Measurements from ENCODE around the gene ZNF266.

ZNF266 gene

DNA sequence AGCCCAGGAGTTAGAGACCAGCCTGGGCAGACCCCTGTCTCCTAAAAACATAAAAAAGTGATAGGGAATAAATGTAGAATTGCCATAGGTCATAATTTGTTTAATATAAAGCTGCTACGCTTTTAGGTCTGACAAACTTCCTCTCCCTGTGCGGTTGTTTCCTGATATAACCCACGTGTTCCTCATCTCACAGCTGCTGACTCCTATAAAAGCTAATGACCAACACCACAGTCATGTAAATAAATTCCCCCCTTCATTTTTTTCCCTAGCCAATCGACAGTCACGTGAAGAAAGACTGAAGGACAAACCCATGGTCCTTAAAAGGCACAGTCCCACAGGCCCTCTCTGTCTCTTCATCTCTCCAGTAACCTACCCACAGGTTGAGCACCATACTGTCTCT is 27.5 kb downstream of the ZNF266 start:
- TF ChIP-seq ARNTL (CRISPR knock-in tag; IDR thresholded peaks at IDR 0.05; ENCODE audit: borderline replicate concordance, low read depth) = no peak
- TF ChIP-seq, protein P1, sequence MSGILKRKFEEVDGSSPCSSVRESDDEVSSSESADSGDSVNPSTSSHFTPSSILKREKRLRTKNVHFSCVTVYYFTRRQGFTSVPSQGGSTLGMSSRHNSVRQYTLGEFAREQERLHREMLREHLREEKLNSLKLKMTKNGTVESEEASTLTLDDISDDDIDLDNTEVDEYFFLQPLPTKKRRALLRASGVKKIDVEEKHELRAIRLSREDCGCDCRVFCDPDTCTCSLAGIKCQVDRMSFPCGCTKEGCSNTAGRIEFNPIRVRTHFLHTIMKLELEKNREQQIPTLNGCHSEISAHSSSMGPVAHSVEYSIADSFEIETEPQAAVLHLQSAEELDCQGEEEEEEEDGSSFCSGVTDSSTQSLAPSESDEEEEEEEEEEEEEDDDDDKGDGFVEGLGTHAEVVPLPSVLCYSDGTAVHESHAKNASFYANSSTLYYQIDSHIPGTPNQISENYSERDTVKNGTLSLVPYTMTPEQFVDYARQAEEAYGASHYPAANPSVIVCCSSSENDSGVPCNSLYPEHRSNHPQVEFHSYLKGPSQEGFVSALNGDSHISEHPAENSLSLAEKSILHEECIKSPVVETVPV (CRISPR knock-in tag; IDR thresholded peaks at IDR 0.05) = no peak
- no peak for TF ChIP-seq ZNF70 (CRISPR knock-in tag; IDR thresholded peaks at IDR 0.05)
- TF ChIP-seq ZC3H10 (CRISPR knock-in tag; IDR thresholded peaks at IDR 0.05) = no peak
- no peak for TF ChIP-seq ESRRG (CRISPR knock-in tag; IDR thresholded peaks at IDR 0.05)
- TF ChIP-seq ISL1 (CRISPR knock-in tag; IDR thresholded peaks at IDR 0.05) = no peak
- TF ChIP-seq RARB (CRISPR knock-in tag; IDR thresholded peaks at IDR 0.05) = no peak
- TF ChIP-seq GLIS3 (CRISPR knock-in tag; IDR thresholded peaks at IDR 0.05) = no peak
- TF ChIP-seq SNAI2 (CRISPR knock-in tag; IDR thresholded peaks at IDR 0.05) = no peak
- TF ChIP-seq, protein P2, sequence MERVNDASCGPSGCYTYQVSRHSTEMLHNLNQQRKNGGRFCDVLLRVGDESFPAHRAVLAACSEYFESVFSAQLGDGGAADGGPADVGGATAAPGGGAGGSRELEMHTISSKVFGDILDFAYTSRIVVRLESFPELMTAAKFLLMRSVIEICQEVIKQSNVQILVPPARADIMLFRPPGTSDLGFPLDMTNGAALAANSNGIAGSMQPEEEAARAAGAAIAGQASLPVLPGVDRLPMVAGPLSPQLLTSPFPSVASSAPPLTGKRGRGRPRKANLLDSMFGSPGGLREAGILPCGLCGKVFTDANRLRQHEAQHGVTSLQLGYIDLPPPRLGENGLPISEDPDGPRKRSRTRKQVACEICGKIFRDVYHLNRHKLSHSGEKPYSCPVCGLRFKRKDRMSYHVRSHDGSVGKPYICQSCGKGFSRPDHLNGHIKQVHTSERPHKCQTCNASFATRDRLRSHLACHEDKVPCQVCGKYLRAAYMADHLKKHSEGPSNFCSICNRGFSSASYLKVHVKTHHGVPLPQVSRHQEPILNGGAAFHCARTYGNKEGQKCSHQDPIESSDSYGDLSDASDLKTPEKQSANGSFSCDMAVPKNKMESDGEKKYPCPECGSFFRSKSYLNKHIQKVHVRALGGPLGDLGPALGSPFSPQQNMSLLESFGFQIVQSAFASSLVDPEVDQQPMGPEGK (CRISPR knock-in tag; IDR thresholded peaks at IDR 0.05; ENCODE audit: borderline replicate concordance) = no peak
- TF ChIP-seq ZNF565 (CRISPR knock-in tag; conservative IDR thresholded peaks at IDR 0.05; ENCODE audit: low read depth) = no peak
- no peak for TF ChIP-seq CSDC2 (CRISPR knock-in tag; IDR thresholded peaks at IDR 0.05)
- TF ChIP-seq ZFP30 (CRISPR knock-in tag; IDR thresholded peaks at IDR 0.05) = no peak
- TF ChIP-seq ZNF8 (CRISPR knock-in tag; IDR thresholded peaks at IDR 0.05) = no peak
- TF ChIP-seq BACH2 (CRISPR knock-in tag; IDR thresholded peaks at IDR 0.05; ENCODE audit: borderline replicate concordance) = no peak
- no peak for ATAC-seq

DNA sequence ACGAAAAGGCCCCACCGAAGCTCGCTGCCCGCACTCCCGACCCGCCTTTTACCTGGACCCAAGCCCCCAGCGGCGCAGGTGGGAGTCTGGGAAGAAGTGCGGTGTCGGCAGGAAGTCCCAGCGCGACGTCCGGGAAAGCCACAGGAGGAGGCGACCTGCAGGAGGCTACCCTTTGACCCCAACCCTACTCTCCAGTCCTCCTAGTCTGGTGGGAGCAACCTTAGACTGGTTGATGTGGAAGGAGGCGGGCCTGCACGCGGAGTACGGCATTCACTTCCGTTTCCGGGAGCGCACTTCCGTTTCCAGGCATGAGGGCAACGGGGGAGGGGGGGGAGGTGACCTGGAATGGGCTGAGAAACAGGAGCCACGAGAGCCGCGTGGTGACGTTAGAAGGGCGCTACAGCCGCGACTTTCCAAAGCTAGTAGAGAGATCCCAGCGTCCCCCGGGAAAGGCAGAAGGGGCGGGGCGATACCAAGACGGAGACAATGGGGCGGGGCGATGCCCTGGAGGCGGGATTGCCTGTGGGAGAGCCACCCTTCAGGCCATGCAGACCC is 28.5 kb downstream of the ZNF266 start:
- TF ChIP-seq RARB (CRISPR knock-in tag; IDR thresholded peaks at IDR 0.05) = no peak
- no peak for TF ChIP-seq ESRRG (CRISPR knock-in tag; IDR thresholded peaks at IDR 0.05)
- 0 out of 2 replicates have a peak, but pooled peaks have one; percentile 12 for TF ChIP-seq ZNF8 (CRISPR knock-in tag; IDR thresholded peaks at IDR 0.05)
- TF ChIP-seq SNAI2 (CRISPR knock-in tag; IDR thresholded peaks at IDR 0.05) = no peak
- TF ChIP-seq ZNF565 (CRISPR knock-in tag; conservative IDR thresholded peaks at IDR 0.05; ENCODE audit: low read depth) = no peak
- TF ChIP-seq, protein P2 (CRISPR knock-in tag; IDR thresholded peaks at IDR 0.05; ENCODE audit: borderline replicate concordance) = no peak
- peak; percentile 56 for ATAC-seq

DNA sequence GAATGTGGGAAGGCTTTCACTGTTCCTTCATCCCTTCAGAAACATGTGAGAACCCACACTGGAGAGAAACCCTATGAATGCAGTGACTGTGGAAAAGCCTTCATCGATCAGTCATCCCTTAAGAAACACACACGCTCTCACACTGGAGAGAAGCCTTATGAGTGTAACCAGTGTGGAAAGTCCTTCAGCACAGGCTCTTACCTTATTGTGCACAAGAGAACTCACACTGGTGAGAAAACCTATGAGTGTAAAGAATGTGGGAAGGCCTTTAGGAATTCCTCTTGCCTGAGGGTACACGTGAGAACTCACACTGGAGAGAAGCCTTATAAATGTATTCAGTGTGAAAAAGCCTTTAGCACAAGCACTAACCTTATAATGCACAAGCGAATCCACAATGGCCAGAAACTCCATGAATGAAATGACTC is 54.0 kb downstream of the ZNF266 start:
- TF ChIP-seq, protein P1 (CRISPR knock-in tag; IDR thresholded peaks at IDR 0.05) = no peak
- TF ChIP-seq TCF4 (CRISPR knock-in tag; IDR thresholded peaks at IDR 0.05; ENCODE audit: borderline replicate concordance) (no peak), ZFP3 (CRISPR knock-in tag; IDR thresholded peaks at IDR 0.05) (no peak), CSDC2 (CRISPR knock-in tag; IDR thresholded peaks at IDR 0.05) (no peak), TOX (CRISPR knock-in tag; IDR thresholded peaks at IDR 0.05; ENCODE audit: borderline replicate concordance) (no peak), ZFP30 (CRISPR knock-in tag; IDR thresholded peaks at IDR 0.05) (no peak), SNAI2 (CRISPR knock-in tag; IDR thresholded peaks at IDR 0.05) (no peak), ZNF70 (CRISPR knock-in tag; IDR thresholded peaks at IDR 0.05) (no peak), ZNF565 (CRISPR knock-in tag; conservative IDR thresholded peaks at IDR 0.05; ENCODE audit: low read depth) (no peak), ISL1 (CRISPR knock-in tag; IDR thresholded peaks at IDR 0.05) (no peak)
- TF ChIP-seq, protein P3, sequence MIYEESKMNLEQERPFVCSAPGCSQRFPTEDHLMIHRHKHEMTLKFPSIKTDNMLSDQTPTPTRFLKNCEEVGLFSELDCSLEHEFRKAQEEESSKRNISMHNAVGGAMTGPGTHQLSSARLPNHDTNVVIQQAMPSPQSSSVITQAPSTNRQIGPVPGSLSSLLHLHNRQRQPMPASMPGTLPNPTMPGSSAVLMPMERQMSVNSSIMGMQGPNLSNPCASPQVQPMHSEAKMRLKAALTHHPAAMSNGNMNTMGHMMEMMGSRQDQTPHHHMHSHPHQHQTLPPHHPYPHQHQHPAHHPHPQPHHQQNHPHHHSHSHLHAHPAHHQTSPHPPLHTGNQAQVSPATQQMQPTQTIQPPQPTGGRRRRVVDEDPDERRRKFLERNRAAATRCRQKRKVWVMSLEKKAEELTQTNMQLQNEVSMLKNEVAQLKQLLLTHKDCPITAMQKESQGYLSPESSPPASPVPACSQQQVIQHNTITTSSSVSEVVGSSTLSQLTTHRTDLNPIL (CRISPR knock-in tag; IDR thresholded peaks at IDR 0.05; ENCODE audit: low read depth) = no peak
- TF ChIP-seq, protein P4, sequence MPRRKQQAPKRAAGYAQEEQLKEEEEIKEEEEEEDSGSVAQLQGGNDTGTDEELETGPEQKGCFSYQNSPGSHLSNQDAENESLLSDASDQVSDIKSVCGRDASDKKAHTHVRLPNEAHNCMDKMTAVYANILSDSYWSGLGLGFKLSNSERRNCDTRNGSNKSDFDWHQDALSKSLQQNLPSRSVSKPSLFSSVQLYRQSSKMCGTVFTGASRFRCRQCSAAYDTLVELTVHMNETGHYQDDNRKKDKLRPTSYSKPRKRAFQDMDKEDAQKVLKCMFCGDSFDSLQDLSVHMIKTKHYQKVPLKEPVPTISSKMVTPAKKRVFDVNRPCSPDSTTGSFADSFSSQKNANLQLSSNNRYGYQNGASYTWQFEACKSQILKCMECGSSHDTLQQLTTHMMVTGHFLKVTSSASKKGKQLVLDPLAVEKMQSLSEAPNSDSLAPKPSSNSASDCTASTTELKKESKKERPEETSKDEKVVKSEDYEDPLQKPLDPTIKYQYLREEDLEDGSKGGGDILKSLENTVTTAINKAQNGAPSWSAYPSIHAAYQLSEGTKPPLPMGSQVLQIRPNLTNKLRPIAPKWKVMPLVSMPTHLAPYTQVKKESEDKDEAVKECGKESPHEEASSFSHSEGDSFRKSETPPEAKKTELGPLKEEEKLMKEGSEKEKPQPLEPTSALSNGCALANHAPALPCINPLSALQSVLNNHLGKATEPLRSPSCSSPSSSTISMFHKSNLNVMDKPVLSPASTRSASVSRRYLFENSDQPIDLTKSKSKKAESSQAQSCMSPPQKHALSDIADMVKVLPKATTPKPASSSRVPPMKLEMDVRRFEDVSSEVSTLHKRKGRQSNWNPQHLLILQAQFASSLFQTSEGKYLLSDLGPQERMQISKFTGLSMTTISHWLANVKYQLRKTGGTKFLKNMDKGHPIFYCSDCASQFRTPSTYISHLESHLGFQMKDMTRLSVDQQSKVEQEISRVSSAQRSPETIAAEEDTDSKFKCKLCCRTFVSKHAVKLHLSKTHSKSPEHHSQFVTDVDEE (CRISPR knock-in tag; IDR thresholded peaks at IDR 0.05) = no peak
- no peak for ATAC-seq
